Panc1 (cell line): ENCODE measurements around the gene ZNF675. TPM values are rescaled to one million over a fixed set of nuclear protein-coding genes. Genes with fewer than 3 reads are reported as not detected.
"Not testable (repeated sequence)": the region's sequence is repeated elsewhere in the genome, so short reads cannot be mapped to it uniquely, and the experiment has no call there.

Source experiments
- ATAC-seq: fragments of 200-7000 bp; cut with Tn5 transposase; 2 replicates; pipeline ENCODE4 v1.9.1; 2020; ENCODE audit warnings: mild to moderate bottlenecking, moderate library complexity
- BruUV-seq: library from RNA; stranded (reverse); fragments of 400-500 nt; replicated peaks from 2 replicates; lab custom pipeline; 2021; lab: Mats Ljungman, UMichigan
- CTCF ChIA-PET: fragments of 300-600 bp; sonication (Branson Sonifier 250); formaldehyde crosslinking; loops from one replicate; lab custom pipeline; 2022; ENCODE audit warnings: antibody characterized with exemption; lab: Charles Lee
- POLR2A ChIA-PET: fragments of 300-600 bp; sonication (Branson Sonifier 250); formaldehyde crosslinking; loops from one replicate; lab custom pipeline; 2022; ENCODE audit warnings: antibody characterized with exemption; lab: Charles Lee
- DNase-seq: peaks from one replicate; pipeline ENCODE4 v3.0.0-alpha.2; 2010; ENCODE audit warnings: low read depth, low spot score
- H3K27ac ChIP-seq: 2 replicates; pipeline ENCODE4 v1.5.1; 2011; ENCODE audit warnings: mild to moderate bottlenecking, low read length, inconsistent platforms
- H3K27me3 ChIP-seq: fragments of 200-500 bp; sonication (Bioruptor generic); 2 replicates; pipeline ENCODE4 v1.6.0; 2014; ENCODE audit warnings: low read length, inconsistent platforms; ENCODE audit not compliant: control insufficient read depth, insufficient read depth
- H3K36me3 ChIP-seq: fragments of 200-500 bp; sonication (Bioruptor generic); 2 replicates; pipeline ENCODE4 v1.5.1; 2014; ENCODE audit warnings: inconsistent platforms, mild to moderate bottlenecking, low read length, moderate library complexity; ENCODE audit not compliant: control insufficient read depth, insufficient read depth
- H3K4me1 ChIP-seq: 2 replicates; pipeline ENCODE4 v1.5.1; 2011; ENCODE audit warnings: inconsistent platforms, mild to moderate bottlenecking, low read length, moderate library complexity; ENCODE audit not compliant: control insufficient read depth, insufficient read depth
- H3K4me3 ChIP-seq, 2 experiments: 2 replicates each; pipeline ENCODE4 v1.5.1; 2011 to 2012; ENCODE audit warnings: low read depth in 2 of 2, low read length in 2 of 2, mild to moderate bottlenecking in 2 of 2, inconsistent platforms in 1 of 2, moderate library complexity in 1 of 2
- H3K9me3 ChIP-seq: fragments of 200-500 bp; sonication (Bioruptor generic); 2 replicates; pipeline ENCODE4 v1.5.1; 2014; ENCODE audit warnings: low read depth, mild to moderate bottlenecking, inconsistent platforms, low read length, moderate library complexity; ENCODE audit not compliant: control insufficient read depth, insufficient read depth
- POLR2AphosphoS5 ChIP-seq: IDR thresholded peaks from 2 replicates; pipeline ENCODE4 v1.6.1; 2012; ENCODE audit warnings: mild to moderate bottlenecking, low read depth, low read length, moderate library complexity
- REST ChIP-seq, 2 experiments: IDR thresholded peaks; 2 replicates each; pipeline ENCODE4 v1.6.1; 2011 to 2012; ENCODE audit warnings: low read depth in 2 of 2, control low read depth in 1 of 2, low read length in 1 of 2, mild to moderate bottlenecking in 1 of 2, moderate library complexity in 1 of 2; ENCODE audit not compliant: insufficient read depth in 1 of 2
- SIN3A ChIP-seq: IDR thresholded peaks from 2 replicates; pipeline ENCODE4 v1.6.1; 2012; ENCODE audit warnings: low read depth, mild to moderate bottlenecking, low read length, moderate library complexity, borderline replicate concordance; ENCODE audit not compliant: insufficient read depth
- TCF7L2 ChIP-seq: IDR thresholded peaks from 2 replicates; pipeline ENCODE4 v1.6.1; 2011; ENCODE audit warnings: mild to moderate bottlenecking, low read depth, low read length, inconsistent platforms
- in situ Hi-C: cut with HindIII; loops from 2 replicates; pipeline ENCODE4 v1.10.0; 2016; ENCODE audit warnings: low sequenced_read_pairs, low pct_unique_long_range_greater_than_20kb
- intact Hi-C: fragments of 100-400 bp; cut with micrococcal nuclease; formaldehyde crosslinking; loops from one replicate; pipeline ENCODE4 v1.10.0; 2022; ENCODE audit not compliant: unreplicated experiment
- total RNA-seq: library from RNA; stranded (reverse); gene quantifications from one replicate; pipeline ENCODE4 v1.2.1, GENCODE V29; 2021; ENCODE audit not compliant: unreplicated experiment
- TF ChIP-seq, protein P1 (sequence below): fragments of 450-650 bp; IDR thresholded peaks from 2 replicates; pipeline ENCODE4 v1.5.1; 2017; ENCODE audit warnings: mild to moderate bottlenecking

ZNF675 gene
- total RNA-seq, 1 experiment from 2014 or later, result 11.2 TPM

DNA sequence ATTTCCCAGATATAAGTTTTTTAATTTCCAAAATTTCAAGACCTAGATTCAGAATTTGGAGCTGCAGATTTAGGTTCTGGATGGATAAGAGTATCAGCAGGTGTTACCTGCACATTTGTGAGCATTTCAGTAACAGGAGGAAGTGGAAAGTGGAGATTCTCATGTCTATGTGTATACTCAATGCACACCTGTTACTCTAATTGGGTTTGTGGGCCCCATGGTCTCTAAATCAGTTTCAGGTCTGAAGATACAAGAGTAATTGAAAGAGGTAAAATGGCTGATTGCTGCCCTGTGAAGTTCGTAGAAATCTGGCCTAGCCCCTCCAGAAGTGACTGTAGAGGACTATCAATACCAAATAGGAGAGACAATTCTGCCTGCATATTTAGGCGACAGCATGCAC, 13.9 kb downstream of the ZNF675 start:
- ATAC-seq, result no peak
- ChIA-PET CTCF (no interaction called here), POLR2A (no interaction called here)
- Histone ChIP-seq H3K4me3 (no peak overlapping the region), H3K4me1 (no peaks in the 10 kb centered on the region), H3K27me3 (no peaks in the 10 kb centered on the region), H3K27ac (no peak overlapping the region), H3K9me3 (peaks cover 10% of the 10 kb centered on the region; the same call in 1 of the 2 replicates), H3K36me3 (no peaks in the 10 kb centered on the region)
- TF ChIP-seq TCF7L2, result no peak
- TF ChIP-seq SIN3A, result no peak
- TF ChIP-seq POLR2AphosphoS5, result no peak
- TF ChIP-seq, protein P1, sequence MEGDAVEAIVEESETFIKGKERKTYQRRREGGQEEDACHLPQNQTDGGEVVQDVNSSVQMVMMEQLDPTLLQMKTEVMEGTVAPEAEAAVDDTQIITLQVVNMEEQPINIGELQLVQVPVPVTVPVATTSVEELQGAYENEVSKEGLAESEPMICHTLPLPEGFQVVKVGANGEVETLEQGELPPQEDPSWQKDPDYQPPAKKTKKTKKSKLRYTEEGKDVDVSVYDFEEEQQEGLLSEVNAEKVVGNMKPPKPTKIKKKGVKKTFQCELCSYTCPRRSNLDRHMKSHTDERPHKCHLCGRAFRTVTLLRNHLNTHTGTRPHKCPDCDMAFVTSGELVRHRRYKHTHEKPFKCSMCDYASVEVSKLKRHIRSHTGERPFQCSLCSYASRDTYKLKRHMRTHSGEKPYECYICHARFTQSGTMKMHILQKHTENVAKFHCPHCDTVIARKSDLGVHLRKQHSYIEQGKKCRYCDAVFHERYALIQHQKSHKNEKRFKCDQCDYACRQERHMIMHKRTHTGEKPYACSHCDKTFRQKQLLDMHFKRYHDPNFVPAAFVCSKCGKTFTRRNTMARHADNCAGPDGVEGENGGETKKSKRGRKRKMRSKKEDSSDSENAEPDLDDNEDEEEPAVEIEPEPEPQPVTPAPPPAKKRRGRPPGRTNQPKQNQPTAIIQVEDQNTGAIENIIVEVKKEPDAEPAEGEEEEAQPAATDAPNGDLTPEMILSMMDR, result no peak
- TF ChIP-seq REST (IDR thresholded peaks at IDR 0.05; ENCODE audit: insufficient read depth in 1 of 2, low read depth in 2 of 2, low read length in 1 of 2), result no peak
- in situ Hi-C loops (no loop called here), intact Hi-C loops (no loop called here)
- no TSS peak for BruUV-seq
- no peak for DNase-seq

DNA sequence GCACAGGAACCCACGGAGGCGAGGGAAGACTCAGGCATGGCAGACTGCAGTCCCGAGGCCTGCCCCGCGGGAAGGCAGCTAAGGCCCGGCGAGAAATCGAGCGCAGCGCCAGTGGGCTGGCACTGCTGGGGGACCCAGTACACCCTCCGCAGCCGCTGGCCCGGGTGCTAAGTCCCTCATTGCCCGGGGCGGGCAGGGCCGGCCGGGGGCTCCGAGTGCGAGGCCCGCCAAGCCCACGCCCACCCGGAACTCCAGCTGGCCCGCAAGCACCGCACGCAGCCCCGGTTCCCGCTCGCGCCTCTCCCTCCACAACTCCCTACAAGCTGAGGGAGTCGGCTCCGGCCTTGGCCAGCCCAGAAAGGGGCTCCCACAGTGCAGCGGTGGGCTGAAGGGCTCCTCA, 18.4 kb downstream of the ZNF675 start:
- H3K27ac ChIP-seq, DNase-seq, H3K4me3 ChIP-seq, H3K36me3 ChIP-seq, in situ Hi-C loops, H3K27me3 ChIP-seq, H3K4me1 ChIP-seq, BruUV-seq, intact Hi-C loops, CTCF ChIA-PET, ATAC-seq, POLR2A ChIA-PET: not testable (repeated sequence)
- peaks cover 15% of the 10 kb centered on the region; the same call in 1 of the 2 replicates for H3K9me3 ChIP-seq

- intact Hi-C loops, result no loop called here
- Histone ChIP-seq H3K36me3 (no peaks in the 10 kb centered on the region), H3K9me3 (peaks cover 6% of the 10 kb centered on the region; the same call in 1 of the 2 replicates)
These were observed 21.2 kb downstream of the ZNF675 start for GRCh38 chr19:23665651-23666410.

More at GRCh38 chr19:23665651-23666410, 21.2 kb downstream of the ZNF675 start:
- BruUV-seq, result no TSS peak
- Histone ChIP-seq H3K4me1 (no peaks in the 10 kb centered on the region), H3K27ac (no peak overlapping the region), H3K4me3 (no peak overlapping the region), H3K27me3 (no peaks in the 10 kb centered on the region)
- CTCF ChIA-PET, result no interaction called here
- in situ Hi-C loops, result no loop called here
- POLR2A ChIA-PET, result no interaction called here
- no peak for ATAC-seq
- no peak for DNase-seq
- no peak for TF ChIP-seq REST (IDR thresholded peaks at IDR 0.05; ENCODE audit: insufficient read depth in 1 of 2, low read depth in 2 of 2, low read length in 1 of 2)
- TF ChIP-seq POLR2AphosphoS5, result no peak
